NCI-H2029 (cell line): ENCODE measurements around the gene VTI1B.
A peak's percentile ranks its signal among the peaks of the same experiment; 100 is the strongest.

ENCODE experiments used
- DNase-seq: peaks from one replicate; lab custom pipeline; 2025; lab: John Stamatoyannopoulos, UW

The VTI1B gene

DNA sequence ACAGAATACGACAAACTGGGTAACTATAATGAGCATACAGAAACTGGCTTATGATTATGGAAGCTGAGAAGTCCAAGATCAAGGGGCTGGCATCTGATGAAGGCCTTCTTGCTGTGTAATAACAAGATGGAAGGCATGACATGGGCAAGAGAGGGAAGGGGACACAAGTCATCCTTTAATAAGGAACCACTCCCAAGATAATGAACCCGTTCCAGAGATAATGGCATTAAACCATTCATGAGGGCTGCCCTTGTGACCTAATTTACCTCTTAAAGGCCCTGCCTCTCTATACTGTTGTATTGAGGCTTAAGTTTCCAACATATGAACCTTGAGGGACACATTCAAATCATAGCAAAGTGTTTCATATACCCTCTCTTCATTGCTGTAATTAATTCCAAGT is 4.6 kb upstream of the VTI1B start:
- no peak for DNase-seq

DNA sequence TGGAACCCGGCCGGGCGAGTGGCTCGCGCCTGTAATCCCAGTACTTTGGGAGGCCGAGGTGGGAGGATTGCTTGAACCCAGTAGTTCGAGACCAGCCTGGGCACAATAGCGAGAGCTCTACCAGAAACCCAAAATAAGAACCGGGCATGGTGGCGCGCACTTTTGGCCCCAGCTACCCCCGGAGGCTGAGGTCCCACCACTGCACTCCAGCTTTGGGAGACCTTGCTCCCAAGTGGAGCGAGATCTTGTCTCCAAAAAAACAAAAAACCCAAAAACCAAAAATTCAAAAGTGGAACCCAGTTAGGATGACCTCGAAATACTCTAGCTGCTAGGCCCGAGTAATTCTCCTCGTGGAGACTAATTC is 769 bp upstream of the VTI1B start:
- no peak for DNase-seq

DNA sequence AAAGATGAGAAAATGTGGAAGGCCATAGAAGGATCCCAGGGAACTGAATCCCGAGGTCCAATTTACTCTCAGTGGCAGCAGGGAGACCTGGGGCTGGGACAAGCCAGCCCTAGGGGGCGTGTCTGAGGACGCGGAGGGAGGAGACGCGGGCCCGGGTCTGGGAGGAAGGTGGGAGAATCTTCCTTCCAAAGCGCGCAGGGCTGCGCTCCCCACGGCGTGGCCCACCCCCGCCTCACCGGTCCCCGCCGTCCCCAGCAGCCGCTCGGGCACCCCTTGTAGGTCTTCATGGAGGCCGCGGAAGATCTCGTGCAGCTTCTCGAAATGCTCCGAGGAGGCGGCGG is 323 bp downstream of the VTI1B start:
- peak; percentile 9 for DNase-seq

DNA sequence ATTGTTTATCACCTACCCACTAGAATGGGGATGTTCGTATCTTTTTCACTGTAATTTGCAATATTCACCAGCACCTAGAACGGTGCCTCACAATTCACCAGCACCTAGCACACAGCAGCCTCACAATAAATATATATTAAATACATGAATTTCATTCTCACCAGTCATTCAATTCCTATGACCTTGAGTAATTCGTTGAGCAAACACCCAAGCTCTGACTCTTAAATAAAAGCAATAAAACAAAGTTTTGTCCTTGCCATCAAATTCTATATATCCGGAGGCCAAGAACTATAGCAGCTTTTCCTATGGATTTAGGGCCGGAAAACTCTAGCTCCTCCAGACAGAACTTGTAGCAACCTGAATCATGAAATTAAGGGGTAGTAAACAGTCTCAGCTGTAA is 981 bp downstream of the VTI1B start:
- DNase-seq = no peak

DNA sequence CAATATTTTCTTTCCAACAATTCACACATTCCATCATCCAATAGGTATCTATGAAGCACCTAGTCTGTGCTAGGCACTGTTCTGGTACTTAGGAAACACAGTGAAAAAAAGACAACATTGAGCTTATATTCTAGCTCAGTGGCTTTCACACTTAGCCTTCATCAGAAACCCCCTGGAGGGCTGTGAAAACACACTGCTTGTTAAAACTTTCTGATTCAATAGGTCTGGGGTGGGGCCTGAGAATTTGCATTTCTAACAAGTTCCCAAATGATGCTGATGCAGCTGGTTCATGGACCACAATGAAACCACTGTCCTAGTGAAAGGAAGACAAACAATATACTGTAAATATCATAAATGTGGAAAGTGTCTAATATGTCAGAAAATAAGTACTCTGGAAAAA is 5.9 kb downstream of the VTI1B start:
- no peak for DNase-seq

DNA sequence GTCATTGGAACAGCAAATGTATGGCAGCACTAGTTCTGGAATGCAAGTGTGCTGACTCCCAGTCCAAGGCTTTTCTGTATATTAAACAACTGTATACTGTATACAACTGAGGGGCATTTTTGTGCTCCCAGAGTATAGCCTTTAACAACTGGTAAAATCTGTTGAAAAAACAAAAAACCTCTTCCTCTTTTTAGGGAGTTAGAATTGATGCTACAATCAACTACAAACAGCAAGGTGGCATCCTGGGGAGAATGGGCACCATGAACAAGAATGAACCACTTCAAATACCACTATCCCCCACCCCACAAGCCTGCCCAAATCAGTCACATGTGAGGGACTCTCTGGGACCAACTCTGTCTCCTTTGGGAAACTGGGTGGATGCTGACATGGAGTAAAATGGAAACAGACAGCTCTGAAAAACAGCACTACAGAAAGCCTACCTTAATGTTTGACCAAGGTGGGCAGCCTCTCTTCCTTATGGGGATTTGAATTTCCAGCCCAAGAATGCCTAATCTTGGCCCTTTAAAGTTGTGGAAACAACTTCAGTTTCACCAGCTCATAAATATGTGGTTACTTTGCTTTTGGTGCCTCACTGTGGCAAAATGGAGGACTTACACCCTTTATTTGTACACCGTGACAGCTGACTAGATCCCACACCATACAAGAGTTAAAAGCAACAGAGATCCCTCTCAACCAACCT is 7.5 kb downstream of the VTI1B start:
- DNase-seq = peak; percentile 8

DNA sequence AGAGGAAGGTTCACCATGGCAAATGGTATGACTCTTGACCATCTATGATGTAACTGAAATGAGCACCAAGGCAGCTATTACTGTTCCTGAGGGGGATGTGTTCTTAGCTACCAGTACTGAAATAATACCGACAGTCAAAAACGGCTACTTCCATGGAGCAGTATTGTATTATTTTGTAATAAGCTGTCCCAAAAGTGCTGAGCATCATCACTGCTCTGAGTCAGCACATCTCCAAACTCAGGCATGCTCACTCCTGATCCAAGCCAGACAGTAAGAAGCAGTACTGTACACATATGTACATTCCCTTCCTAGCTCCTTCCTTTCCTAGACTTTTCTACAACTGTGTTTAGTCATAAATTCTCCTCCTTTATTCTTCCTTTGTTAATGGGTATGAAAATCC is 8.6 kb downstream of the VTI1B start:
- DNase-seq = no peak

DNA sequence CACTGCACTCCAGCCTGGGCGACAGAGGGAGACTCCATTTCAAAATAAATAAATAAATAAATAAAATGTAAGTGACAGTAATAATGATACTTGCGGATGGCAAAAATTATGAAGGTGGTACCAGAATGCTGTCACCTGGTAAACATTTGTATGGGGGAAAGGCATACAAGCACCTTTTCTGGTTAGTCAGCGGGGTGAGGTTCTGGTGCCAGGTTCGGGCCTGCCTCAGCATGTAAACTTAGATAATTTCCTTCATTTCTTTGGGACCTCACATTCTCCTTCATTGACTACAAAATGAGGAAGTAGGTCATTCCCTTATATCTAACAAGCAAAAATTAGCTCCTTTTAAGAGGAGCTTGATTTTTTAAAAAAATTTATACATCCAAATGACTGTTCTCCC is 10.8 kb downstream of the VTI1B start:
- no peak for DNase-seq

DNA sequence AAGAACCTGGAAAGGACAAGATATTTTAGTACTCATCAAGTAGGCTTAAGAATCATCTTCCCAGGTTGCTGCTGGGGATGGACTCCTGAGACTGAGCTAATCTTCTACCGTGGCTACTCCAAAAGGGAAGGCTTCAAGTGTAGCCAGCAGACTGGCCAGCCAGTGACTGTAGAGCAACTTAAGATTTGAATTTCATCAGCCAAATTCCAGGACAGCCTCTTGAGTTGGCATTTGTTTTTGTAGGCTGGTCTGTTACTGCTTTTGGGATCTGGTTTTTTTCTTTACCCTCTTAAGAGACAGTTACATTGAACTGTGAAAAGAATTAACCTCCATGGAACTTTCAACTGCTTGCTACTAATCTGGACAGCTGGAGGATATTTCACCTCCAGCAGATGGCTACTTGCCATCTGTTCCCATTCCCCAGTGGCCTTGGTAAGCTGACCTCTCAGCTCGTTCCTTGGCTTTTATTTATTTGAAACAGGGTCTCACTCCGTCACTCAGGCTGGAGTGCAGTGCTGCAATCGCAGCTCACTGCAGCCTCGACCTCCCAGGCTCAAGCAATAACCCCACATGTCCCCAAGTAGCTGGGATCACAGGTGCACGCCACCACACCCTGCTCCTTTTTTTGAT is 20.7 kb downstream of the VTI1B start:
- DNase-seq = no peak

DNA sequence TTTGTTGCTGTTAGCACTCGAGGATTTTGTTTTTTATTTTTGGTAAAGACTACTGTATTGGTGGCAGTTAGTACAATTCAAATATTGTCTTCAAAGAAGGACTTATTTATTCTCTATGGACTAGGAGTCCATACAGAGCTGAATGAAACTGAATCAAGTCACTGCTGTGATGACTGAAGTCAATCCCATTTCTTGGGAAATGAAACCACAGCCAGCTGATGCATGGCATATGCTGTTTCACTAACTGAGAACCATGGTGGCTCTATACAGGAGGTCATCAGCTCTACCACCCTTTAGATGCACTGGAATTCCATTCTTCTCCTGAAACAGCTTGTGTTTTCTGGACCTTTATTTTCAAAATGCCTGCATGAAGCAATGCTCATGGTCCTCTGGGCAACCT is 22.2 kb downstream of the VTI1B start:
- DNase-seq = no peak

DNA sequence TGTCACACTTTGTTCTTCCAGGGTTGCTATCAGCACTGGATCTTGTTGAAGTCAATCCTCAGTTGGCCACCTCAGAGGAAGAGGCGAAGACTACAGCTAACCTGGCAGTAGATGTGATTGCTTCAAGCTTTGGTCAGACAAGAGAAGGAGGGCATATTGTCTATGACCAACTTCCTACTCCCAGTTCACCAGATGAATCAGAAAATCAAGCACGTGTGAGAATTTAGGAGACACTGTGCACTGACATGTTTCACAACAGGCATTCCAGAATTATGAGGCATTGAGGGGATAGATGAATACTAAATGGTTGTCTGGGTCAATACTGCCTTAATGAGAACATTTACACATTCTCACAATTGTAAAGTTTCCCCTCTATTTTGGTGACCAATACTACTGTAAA is 23.7 kb downstream of the VTI1B start:
- no peak for DNase-seq

DNA sequence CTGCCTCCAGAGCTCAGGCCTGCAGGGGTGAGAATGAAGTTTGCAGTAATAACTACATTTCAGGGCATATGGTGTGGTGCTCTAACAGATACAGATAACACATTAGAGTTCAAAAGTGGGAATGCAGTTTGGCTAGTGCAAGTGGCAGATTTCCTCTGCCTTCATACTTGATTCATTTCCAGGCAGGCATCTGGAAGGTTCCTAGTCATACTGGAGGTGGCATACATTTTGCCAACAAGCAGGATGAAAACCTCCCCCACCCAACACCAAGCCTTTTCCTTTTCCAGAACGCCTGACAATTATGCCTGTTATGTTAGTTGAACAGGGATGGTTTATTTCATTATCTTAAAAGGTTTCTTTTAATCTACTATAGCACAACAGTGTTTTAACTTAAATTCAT is 24.3 kb downstream of the VTI1B start:
- no peak for DNase-seq

DNA sequence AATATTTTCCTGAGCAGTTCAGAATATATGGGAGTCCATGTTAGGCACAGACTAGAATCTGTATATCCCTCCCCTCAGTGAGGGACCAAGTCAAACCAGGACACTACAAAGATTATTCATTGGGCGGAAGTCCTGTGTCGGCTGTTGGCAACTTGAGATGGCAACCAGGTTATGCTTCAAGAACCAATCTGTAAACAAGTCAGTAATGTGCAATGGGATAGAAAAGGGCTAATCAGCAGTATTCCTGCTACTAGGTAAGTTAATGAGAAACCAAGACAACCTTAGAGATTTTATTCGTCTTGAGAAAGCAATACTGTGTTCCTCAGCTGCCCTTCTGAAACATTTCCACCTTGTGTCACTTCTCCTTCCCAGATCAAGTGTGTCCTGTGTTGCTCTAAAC is 28.3 kb downstream of the VTI1B start:
- no peak for DNase-seq

DNA sequence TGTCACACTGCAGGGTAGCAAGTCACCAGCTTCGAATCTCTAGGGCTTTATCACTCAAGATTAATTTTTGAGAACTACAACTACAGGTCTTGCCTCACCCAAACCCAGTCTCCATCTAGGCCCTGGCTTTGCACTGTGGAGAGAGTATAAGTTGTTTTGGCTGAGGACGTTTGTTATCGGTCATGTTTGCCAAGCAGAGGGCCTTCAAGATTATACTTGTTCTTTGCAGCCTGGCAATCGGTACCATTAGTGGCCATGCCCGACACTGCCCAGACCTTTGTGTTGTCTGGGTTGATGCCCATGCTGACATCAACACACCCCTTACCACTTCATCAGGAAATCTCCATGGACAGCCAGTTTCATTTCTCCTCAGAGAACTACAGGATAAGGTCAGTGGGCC is 29.0 kb downstream of the VTI1B start:
- DNase-seq = no peak

DNA sequence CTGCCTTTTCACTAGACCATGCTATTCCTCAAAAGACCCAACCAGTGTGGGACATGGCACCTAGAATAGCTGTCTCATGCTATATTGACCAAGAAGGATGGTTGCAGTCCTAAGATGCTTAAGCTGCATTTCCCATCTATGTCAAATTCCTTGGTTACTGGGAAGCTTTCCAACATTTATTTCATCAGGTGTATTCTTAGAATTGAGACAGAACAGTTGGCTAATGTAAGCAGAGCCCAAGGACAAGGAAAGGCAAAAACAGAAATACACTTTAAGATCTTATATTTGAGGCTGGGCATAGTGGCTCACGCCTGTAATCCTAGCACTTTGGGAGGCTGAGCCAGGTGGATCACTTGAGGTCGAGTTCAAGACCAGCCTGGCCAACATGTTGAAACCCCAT is 30.0 kb downstream of the VTI1B start:
- no peak for DNase-seq

DNA sequence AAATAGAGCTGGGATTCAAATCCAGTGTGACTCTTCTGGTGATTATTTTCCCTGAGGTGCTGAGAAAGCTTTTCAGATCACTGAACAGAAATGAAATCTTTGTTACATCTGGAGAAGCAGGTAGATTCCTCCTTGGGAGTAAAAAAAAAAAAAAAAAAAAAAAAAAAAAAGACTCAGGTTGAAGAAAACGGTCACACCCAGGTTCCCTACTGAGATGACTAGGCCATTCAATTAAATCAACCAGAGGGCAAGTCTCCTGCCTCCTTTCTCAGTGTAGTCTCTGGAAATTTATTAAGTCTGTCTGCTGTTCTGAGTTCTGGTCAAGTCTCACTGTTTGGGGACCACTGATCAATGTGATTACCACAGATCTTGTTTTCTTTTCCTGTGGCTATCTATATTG is 30.7 kb downstream of the VTI1B start:
- DNase-seq = no peak

DNA sequence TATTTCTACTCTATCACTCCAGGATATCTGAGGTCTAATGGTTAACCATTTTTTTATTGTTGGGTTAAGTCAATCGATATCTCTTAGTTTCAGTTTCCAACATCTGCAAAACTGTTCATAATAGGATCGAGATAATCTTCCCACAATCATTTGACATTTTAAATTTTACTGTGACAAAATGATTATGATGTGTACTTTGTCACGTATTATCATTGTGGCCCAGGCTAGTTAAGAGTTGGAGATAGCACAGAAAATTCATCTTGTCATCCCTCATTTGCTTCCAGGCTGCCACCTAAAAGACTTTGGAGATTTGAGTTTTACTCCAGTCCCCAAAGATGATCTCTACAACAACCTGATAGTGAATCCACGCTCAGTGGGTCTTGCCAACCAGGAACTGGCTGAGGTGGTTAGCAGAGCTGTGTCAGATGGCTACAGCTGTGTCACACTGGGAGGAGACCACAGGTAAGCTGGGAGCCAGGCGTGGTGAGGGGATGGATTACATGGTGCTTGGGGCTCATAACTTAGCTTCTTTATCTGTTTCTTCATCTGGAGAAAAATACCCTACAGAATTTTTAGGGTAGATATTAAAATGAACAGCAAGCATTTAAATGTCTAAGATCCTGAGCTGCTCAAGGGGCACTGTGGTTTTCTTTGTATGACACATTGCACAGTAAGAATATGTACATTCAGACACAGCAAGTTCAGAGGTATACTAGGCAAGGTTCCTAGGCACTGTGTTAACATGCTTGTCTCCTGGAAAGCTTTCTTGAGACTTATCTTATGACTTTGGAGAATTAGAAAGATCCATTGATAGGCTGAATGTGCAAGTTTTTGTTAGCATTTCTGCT is 32.3 kb downstream of the VTI1B start:
- DNase-seq = no peak

DNA sequence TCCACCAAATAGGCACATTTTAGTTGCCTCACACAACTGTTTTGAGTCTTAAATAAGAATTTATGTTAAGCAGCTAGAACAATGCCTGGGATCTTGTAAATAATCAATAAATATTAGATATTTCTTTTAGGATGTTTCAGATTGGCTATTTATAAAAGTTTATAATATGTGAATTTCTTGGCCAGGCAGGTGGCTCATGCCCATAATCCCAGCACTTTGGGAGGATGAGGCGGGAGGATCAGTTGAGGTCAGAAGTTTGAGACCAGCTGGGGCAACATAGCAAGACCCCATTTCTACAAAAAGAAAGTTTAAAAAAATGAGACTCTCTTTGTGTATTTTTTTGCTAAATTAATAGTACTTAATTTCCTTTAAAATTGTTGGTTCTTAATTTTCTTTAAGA is 33.0 kb downstream of the VTI1B start:
- no peak for DNase-seq

DNA sequence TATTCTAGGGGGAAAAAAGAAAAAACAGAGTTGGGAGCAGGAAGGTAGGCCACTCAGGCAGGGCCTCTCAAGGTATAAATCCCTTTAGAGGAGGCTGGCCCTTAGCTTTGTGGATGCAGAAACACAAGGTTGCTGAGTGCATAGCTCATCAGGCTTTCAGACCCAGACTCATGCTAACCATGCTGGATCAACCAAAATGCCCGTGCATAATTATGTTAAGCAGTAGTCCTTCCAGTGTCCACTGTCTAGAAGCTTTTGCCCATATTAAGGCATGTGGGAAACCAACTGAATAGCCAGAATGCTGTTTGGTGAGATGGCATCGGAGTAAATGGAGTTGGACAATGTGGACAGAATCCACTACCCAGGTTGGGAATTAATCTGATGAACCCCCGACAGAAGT is 35.8 kb downstream of the VTI1B start:
- DNase-seq = no peak

DNA sequence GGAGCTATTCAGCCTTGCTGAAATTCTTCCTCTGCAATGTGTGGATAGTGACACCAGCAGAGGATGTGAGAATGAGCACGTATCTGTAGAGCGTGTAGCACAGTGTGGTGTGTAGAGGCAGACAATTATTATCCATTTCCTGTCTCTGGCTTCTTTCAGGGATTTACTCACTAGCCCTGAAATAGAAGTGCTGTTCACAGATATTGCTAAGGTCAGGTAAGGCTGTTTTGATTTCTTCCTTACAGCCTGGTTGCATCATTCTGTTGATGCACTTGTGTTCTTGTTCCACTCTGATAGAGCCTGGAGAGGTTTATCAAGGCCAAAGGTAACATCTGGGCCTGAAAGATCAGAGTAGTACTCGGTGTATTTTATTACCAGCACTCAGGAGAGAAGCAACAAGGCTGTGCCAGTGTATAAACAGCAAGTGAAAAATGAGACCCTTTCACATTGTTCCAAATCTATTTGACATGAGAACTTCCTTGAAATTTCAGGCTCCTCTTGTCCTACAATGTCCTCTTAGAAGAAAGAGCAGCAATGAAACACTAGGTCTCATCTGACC is 38.0 kb downstream of the VTI1B start:
- peak; percentile 89 for DNase-seq

DNA sequence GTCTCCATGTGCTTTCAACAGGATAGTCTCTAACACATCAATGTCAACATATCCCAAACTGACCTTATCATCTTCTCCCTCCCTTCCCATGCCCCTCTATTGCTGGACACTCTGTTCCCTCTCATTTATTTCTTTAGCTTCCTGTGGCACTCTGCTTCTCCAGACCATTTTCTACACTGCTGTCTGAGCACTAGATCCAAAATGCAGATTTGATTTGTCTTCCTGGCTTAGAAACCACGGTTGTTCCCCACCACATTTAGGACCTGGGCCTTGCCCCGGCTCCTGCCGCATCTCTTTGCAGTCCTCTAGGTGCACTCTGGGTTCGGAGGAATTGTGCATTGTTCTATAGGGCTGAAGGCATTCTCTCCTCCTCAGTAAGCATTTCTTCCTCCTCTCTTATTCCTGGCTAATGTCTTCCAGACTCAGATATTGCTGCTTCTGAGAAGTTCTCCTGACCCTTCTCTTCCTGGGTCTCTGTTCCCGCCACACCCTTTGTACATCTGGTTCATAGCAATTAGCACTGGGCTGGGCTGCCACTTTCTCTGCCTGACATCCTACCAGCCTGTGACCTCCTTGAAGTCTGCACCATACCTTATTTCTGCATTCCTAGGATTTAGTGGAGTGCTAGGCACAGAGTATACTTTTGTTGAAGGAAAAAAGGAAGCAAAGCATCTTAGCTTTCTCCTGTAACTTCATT is 40.8 kb downstream of the VTI1B start:
- no peak for DNase-seq

DNA sequence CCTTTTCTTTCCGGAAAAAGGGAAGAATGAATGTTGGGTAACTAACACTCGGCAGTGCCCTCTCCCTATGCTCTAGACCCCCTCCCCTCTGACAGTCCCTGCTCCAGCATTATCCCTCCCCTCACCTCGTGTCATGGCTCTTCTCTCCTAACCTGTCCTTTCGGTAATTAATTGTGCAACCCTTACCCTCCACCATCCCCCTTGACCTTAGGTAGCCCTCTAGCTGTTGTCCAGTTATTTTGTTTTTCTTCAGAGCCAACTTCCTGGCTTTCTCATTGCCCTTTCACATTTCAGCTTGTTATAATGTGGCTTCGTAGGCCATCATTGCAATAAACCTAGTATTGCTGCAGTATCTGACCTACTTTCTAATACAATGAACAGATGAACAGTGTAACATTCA is 43.5 kb downstream of the VTI1B start:
- no peak for DNase-seq

DNA sequence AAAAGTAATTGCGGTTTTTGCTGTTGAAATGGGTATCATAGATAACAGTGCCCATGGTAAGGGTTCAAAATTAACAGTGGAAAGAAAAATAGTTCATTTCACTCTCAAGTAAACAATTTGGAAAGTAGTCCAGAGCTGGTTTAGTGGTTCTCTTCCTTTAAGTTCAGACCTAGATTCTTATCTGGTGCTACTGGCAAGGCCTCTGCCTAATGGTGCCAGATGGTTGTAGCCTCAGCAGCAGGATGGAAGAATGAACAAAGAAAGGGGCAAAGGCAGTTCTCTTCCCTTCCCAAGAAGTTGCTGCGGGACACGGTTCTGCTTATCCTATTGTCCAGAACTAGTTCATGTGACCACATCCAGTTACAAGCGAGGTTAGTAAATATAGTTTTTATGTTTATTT is 44.2 kb downstream of the VTI1B start:
- no peak for DNase-seq
